Dedifferentiated amniotic fluid mesenchymal stem cell (primary cell): Measurements from ENCODE around the gene SLC20A1.
"Not testable (repeated sequence)": the region's sequence is repeated elsewhere in the genome, so short reads cannot be mapped to it uniquely, and the experiment has no call there.

Source experiments
- DNase-seq: peaks from one replicate; pipeline ENCODE4 v3.0.0-alpha.2; 2016; ENCODE audit errors: extremely low spot score

The SLC20A1 gene, protein sequence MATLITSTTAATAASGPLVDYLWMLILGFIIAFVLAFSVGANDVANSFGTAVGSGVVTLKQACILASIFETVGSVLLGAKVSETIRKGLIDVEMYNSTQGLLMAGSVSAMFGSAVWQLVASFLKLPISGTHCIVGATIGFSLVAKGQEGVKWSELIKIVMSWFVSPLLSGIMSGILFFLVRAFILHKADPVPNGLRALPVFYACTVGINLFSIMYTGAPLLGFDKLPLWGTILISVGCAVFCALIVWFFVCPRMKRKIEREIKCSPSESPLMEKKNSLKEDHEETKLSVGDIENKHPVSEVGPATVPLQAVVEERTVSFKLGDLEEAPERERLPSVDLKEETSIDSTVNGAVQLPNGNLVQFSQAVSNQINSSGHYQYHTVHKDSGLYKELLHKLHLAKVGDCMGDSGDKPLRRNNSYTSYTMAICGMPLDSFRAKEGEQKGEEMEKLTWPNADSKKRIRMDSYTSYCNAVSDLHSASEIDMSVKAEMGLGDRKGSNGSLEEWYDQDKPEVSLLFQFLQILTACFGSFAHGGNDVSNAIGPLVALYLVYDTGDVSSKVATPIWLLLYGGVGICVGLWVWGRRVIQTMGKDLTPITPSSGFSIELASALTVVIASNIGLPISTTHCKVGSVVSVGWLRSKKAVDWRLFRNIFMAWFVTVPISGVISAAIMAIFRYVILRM

GRCh38 chr2:112645310-112646101 lies at the start of gene SLC20A1:
SLC20A1 (plus strand) TSS chr2:112645939; CDS start chr2:112646829, 890 bp downstream.
- peak; percentile 88 for DNase-seq

- no peak for DNase-seq
Observed at GRCh38 chr2:112597537-112598322, 48.0 kb upstream of the SLC20A1 start.

- no peak for DNase-seq
Observed at GRCh38 chr2:112600634-112601033, 45.1 kb upstream of the SLC20A1 start.

- no peak for DNase-seq
Observed at GRCh38 chr2:112601754-112602153, 44.0 kb upstream of the SLC20A1 start.

DNA sequence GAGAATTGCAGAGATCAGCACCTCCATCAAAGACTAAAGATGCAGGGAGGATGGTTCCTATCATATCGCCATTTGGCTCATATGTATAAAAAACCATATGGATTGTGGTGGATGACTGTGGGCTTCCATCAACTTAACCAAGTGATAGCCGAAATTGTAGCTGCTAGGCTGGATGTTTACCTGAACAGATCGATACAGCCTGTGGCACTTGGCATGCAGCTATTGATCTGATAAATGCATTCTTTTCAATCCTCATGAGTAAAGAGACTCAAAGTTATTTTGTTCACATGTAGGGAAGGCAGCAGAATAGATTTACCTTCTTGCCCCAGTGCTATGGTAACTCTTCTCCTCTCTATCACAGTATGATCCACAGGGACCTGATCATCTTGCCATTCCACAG lies 42.8 kb upstream of the SLC20A1 start:
- no peak for DNase-seq

DNA sequence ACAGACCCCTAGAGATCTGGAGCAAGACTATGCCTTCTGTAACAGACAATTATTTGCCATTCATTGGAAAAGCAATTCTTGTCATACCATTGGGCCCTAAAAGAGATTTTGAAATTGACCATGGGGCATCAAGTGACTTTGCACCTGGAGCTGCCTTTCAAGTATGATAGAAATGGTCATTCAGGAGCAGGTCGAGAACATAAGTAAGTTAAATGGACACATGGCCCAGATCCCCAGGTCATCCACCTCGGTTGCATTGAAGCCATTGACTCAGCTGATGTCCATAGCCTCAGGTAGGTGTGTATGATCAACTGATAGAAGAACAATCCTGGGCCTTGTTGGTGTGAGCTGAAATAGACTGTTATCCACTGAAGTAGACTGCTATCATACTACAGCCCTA lies 42.0 kb upstream of the SLC20A1 start:
- DNase-seq, result no peak

DNA sequence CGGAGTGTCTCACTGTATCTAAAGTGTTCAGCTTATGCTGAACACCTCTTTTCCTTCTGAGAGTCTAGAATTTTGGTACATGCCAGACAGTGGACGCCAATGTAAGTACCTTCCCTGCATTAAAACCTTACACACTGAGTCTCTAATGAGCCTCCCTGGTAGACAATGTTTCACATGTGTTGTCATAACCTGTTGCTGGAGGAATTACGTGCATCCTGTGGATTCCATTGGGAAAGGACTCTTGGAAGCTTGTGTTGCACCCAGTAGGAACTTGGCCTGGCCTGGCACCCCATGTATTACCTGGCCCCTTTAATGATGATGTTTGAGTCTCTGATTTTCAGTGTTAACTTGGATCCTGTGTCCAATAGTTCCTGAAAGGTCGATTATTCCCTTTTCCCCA lies 40.8 kb upstream of the SLC20A1 start:
- DNase-seq, result no peak

- no peak for DNase-seq
Observed at GRCh38 chr2:112605926-112606325, 39.8 kb upstream of the SLC20A1 start.

GRCh38 chr2:112606547-112606946 lies 39.2 kb upstream of the SLC20A1 start:
- no peak for DNase-seq

DNA sequence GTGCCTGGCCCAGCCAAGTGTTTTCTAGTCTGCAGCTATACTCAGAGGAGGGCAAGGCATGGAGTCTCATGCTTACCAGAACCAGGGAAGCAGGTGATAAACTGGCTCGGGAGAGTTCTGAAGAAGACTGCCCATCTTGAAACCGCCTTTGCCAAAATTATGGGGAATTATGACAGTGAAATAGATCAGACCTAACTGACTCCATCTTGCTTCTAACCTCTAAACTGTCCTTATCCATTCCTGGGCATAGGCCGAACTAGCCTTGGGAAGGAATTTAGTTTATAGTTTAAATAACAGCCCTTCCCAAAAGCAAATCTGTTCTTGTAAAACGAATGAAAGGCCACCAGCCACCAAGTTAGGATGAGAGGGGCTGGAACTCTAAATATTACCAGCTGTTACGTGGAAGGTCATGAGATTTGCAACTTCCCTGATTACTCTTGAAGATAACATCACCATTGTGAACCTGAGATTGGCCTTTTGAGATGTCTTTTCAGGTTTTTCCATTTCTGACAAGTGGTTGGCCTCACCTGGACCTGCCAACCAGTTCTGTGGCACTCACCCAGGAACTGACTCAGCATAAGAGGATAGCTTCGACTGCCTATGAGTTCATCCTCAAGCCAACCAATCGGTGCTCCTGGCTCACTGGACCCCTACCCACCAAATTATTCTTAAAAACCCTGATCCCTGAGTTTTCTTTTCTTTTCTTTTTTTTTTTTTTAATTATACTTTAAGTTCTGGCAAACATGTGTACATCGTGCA lies 37.9 kb upstream of the SLC20A1 start:
- no peak for DNase-seq

DNA sequence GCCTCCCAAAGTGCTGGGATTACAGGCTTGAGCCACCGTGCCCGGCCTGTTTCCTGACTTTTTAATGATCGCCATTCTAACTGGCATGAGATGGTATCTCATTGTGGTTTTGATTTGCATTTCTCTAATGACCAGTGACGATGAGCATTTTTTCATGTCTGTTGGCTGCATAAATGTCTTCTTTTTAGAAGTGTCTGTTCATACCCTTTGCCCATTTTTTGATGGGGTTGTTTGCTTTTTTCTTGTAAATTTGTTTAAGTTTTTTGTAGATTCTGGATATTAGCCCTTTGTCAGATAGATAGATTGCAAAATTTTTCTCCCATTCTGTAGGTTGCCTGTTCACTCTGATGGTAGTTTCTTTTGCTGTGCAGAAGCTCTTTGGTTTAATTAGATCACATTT lies 36.4 kb upstream of the SLC20A1 start:
- DNase-seq, result not testable (repeated sequence)

DNA sequence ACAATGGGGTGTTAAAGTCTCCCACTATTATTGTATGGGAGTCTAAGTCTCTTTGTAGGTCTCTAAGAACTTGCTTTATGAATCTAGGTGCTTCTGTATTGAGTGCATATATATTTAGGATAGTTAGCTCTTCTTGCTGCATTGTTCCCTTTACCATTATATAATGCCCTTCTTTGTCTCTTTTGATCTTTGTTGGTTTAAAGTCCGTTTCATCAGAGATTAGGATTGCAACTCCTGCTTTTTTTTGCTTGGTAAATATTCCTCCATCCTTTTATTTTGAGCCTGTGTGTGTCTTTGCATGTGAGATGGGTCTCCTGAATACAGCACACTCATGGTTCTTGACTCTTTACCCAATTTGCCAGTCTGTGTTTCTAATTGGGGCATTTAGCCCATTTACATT lies 33.5 kb upstream of the SLC20A1 start:
- DNase-seq, result not testable (repeated sequence)

GRCh38 chr2:112614201-112614840 lies 31.4 kb upstream of the SLC20A1 start:
- no peak for DNase-seq

DNA sequence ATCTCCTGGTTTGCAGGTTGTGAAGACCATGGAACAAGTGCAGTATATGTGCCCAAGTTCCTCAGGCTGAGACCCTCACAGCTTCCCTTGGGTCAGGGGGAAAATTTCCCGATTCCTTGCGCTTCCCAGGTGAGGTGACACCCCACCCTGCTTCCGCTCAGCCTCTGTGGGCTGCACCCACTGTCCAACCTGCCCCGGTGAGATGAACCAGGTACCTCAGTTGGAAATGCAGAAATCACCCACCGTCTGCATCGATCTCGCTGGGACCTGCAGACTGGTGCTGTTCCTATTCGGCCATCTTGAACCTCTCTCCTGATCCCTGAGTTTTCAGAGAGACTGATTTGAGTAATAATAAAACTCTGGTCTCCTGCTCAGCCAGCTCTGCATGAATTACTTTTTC lies 30.7 kb upstream of the SLC20A1 start:
- DNase-seq, result no peak

DNA sequence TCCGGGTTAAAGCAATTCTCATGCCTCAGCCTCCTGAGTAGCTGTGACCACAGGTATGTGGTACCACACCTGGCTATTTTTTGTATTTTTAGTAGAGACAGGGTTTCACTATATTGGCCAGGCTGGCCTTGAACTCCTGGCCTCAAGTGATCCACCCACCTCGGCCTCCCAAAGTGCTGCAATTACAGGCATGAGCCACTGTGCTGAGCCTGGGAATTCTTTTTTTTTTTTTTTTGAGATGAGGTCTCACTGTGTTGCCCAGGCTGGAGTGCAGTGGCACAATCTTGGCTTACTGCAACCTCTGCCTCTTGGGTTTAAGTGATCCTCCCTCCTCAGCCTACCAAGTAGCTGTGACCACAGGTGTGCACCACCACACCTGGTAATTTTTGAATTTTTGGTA lies 29.9 kb upstream of the SLC20A1 start:
- DNase-seq, result not testable (repeated sequence)

DNA sequence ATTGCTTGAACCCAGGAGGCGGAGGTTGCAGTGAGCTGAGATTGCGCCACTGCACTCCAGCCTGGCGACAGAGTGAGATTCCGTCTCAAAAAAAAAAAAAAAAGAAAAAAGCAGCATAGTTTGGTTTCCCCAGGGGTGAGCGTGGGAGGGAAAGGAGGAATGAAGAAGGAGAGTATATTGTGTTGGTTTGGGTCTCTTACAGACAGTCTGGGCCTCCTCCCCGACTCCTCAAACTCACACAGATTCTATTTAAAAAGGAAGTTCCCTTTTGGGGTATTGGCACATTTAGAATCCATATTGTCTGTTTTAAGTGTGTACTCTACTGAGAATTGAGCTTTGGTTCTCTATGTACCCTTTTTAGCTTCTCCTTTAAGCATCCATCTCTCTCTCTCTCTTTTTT lies 27.4 kb upstream of the SLC20A1 start:
- DNase-seq, result no peak

DNA sequence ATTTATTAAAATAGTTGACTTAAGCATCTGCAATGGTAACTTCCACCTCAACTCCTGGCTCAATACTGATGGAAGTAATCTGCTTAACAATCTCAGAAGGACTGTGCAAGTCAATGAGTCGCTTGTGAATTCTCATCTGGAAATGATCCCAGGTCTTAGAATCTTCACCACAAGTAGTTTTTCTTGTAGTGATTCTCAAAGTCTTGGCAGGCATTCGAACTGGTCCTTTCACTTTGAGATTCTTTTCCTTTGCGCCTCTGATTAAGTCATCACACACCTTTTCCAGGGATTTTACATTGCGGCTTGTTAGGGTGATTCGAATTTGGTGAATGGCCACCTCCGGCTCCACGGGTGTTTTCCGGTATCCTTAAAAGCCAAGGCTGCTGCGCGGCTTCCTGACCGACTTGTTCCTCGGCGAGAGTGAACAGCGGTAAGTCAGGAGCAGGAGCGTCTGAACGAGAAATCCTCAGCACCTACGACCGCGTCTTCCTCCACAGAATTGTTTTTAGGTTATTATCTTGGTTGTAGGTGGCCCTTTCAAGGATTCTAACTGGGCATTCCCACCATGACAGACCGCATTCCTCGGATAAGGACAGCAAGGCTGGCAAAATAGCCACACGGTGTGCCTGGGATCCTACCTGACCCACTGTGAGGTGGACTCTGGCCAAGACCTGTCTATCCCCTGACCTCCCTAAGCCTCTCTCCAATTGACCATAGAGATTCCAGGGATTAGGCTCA lies 23.8 kb upstream of the SLC20A1 start:
- no peak for DNase-seq

DNA sequence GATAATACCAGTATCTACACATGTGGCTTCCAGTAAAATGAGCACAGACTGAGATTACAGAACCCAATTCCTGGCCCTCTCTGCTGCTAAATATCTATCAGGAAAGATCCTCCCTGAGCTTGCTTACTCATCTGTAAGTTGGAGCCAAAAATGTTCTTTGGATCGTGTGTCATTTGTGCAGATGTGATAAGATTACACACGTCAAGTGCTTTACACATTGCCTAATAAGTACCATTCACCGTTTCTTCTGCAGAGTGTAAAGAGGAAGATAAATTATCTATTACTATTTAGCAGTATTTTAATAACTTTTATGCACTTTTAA lies 23.2 kb upstream of the SLC20A1 start:
- DNase-seq, result peak; percentile 59

GRCh38 chr2:112623913-112624777 lies 21.6 kb upstream of the SLC20A1 start:
- DNase-seq, result peak; percentile 70
